Activated CD4-positive, alpha-beta memory T cell treated with anti-CD3 and anti-CD28 coated beads, Interleukin-2, amount 10 ng/mL, durations not matched to agents 7 days and 5 days (primary cell): ENCODE data around the gene DENND5B. TPM values are rescaled to one million over a fixed set of nuclear protein-coding genes. Genes with fewer than 3 reads are reported as not detected.

Source experiments
- CTCF ChIA-PET: fragments of 350-600 bp; sonication (Branson Sonifier 250); formaldehyde crosslinking; loops from one replicate; lab custom pipeline; 2021; ENCODE audit warnings: antibody characterized with exemption, inconsistent platforms; lab: Charles Lee
- POLR2A ChIA-PET: fragments of 350-600 bp; sonication (Branson Sonifier 250); formaldehyde crosslinking; loops from one replicate; lab custom pipeline; 2021; ENCODE audit warnings: antibody characterized with exemption; lab: Charles Lee
- DNase-seq: peaks from one replicate; pipeline ENCODE4 v3.0.0-alpha.2; 2020
- H3K27ac Mint-ChIP-seq: one replicate; pipeline ENCODE4 v1.8.0; 2021; ENCODE audit warnings: mild to moderate bottlenecking, mixed read lengths
- H3K27me3 Mint-ChIP-seq: one replicate; pipeline ENCODE4 v1.8.0; 2021; ENCODE audit warnings: mixed read lengths
- H3K36me3 Mint-ChIP-seq: one replicate; pipeline ENCODE4 v1.8.0; 2021; ENCODE audit warnings: low read depth, mixed read lengths
- H3K4me1 Mint-ChIP-seq: one replicate; pipeline ENCODE4 v1.8.0; 2021; ENCODE audit warnings: mixed read lengths
- H3K4me3 Mint-ChIP-seq: one replicate; pipeline ENCODE4 v1.8.0; 2021; ENCODE audit warnings: mild to moderate bottlenecking, mixed read lengths
- H3K9me3 Mint-ChIP-seq: one replicate; pipeline ENCODE4 v1.8.0; 2021; ENCODE audit warnings: mixed read lengths
- total RNA-seq, 2 experiments: library from RNA; stranded (reverse); gene quantifications; one replicate each; pipeline ENCODE4 v1.2.3, GENCODE V29; 2021

DENND5B gene
- total RNA-seq, 2 experiments from 2014 or later: 0.35 to 0.81 TPM

DNA sequence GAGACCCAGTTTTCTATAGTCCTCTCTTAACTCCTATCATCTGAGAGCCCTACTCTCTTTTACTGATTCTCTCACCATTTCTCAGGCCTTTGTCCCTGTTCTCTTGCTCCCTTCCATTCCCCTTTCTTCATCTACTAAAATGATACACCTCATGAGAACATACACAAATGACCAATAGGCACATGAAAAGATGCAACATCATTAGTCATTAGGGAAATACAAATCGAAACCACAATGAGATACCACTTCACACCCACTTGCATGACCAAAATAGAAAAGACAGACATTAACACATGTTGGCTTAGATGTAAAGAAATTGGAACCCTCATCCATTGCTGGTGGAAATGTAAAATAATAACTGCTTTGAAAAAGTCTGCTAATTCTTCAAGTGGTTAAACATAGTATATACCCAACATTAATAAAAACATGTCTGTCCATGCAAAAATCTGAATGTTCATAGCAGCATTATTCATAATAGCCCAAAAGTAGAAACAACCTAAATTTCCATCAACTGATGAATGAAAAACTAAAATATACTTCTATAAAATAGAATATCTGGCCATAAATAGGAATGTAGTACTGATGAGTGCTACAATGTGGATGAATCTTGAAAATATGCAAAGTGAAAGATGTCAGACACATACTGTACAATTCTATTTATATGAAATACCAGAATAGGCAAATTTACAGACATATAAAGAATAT lies 66.0 kb downstream of the DENND5B start:
- ChIA-PET POLR2A (no interaction called here), CTCF (no interaction called here)
- no peaks in the 10 kb centered on the region for H3K36me3 Mint-ChIP-seq
- DNase-seq: no peak
- peaks cover 2% of the 10 kb centered on the region for H3K4me1 Mint-ChIP-seq
- H3K9me3 Mint-ChIP-seq: no peaks in the 10 kb centered on the region
- no peak overlapping the region for H3K4me3 Mint-ChIP-seq
- H3K27me3 Mint-ChIP-seq: peaks cover 14% of the 10 kb centered on the region
- no peak overlapping the region for H3K27ac Mint-ChIP-seq

DNA sequence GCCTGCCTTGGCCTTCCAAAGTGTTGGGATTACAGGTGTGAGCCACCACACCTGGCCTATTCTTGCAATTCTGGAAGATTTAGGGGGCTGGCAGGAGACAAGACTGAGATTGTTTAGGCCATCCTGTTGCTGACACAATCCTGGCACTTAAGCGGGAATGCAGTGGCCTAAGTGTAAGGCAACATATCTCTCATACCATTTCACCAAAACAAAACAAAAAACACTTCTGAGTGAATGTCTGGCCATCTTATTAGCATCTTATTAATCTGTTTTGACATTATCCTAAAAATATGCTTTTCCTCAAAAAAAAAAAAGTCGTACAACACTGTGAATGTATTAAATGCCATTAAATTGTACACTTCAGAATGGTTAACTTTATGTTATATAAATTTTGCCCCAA lies 67.6 kb downstream of the DENND5B start:
- H3K27ac Mint-ChIP-seq: no peak overlapping the region
- H3K4me1 Mint-ChIP-seq: peaks cover 2% of the 10 kb centered on the region
- DNase-seq: no peak
- H3K4me3 Mint-ChIP-seq: no peak overlapping the region
- H3K36me3 Mint-ChIP-seq: no peaks in the 10 kb centered on the region
- CTCF ChIA-PET: no interaction called here
- no peaks in the 10 kb centered on the region for H3K9me3 Mint-ChIP-seq
- H3K27me3 Mint-ChIP-seq: peaks cover 17% of the 10 kb centered on the region
- POLR2A ChIA-PET: no interaction called here

DNA sequence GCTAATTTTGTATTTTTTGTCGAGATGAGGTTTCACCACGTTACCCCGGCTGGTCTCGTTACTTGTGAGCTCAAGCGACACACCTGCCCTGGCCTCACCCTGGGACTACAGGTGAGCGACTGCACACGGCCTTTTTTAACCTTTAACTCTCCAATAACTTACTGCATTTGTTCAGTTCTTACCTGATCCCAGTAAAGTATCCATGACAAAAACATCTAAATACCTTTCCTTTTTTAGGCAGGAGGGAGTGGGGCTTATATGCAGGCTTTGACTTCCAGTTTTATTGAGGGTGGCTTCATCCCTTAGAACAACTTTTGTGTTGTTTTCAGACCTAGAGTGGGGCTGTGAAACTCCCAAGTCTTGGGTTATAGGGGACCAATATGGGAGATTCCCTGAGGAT lies 68.3 kb downstream of the DENND5B start:
- CTCF ChIA-PET: no interaction called here
- Mint-ChIP-seq H3K27me3 (peaks cover 17% of the 10 kb centered on the region), H3K4me3 (no peak overlapping the region), H3K9me3 (no peaks in the 10 kb centered on the region), H3K36me3 (no peaks in the 10 kb centered on the region), H3K4me1 (peaks cover 2% of the 10 kb centered on the region), H3K27ac (no peak overlapping the region)
- POLR2A ChIA-PET: no interaction called here
- no peak for DNase-seq

DNA sequence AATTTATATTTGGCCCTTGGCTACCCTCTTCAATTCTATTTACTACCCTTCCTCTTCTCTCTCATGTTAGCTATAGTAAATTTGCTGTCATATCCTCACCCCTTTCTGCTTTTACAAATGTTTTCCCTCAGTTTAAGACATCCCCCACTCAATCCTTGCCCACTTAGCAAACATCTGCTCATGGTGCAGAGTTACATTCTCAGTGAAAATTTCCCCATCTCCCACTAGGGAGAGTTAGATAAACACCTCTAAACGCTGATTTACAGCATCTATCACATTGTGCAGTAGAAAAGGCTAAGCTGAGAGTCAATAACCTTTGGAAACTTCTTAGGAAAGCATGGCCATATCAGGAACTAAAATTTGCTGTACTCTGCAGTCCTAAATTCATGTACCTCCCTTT lies 69.0 kb downstream of the DENND5B start:
- H3K4me3 Mint-ChIP-seq: no peak overlapping the region
- ChIA-PET CTCF (no interaction called here), POLR2A (no interaction called here)
- H3K27ac Mint-ChIP-seq: no peak overlapping the region
- H3K27me3 Mint-ChIP-seq: peaks cover 18% of the 10 kb centered on the region
- no peaks in the 10 kb centered on the region for H3K9me3 Mint-ChIP-seq
- peaks cover 2% of the 10 kb centered on the region for H3K4me1 Mint-ChIP-seq
- DNase-seq: no peak
- H3K36me3 Mint-ChIP-seq: no peaks in the 10 kb centered on the region

DNA sequence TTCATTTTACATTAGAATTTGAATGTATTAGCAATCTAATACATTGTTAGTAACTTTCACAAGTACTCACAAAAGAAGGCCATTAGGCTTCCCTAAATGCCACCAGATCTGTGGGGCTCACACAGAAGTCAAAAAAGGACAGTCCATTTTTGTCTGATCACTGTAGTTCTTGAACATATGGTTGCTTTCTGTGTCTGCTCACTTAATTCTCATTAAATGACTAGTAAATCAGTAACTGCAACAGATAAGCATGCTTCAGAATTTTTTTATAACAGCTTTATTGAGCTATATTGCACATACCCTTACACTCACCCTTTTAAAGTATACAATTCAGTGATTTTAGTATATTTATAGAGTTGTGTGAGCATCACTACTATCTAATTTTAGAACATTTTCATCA lies 71.4 kb downstream of the DENND5B start:
- Mint-ChIP-seq H3K9me3 (no peaks in the 10 kb centered on the region), H3K27ac (no peak overlapping the region), H3K4me1 (no peaks in the 10 kb centered on the region), H3K36me3 (no peaks in the 10 kb centered on the region), H3K4me3 (no peak overlapping the region), H3K27me3 (peaks cover 12% of the 10 kb centered on the region)
- no peak for DNase-seq
- CTCF ChIA-PET: no interaction called here
- POLR2A ChIA-PET: no interaction called here

DNA sequence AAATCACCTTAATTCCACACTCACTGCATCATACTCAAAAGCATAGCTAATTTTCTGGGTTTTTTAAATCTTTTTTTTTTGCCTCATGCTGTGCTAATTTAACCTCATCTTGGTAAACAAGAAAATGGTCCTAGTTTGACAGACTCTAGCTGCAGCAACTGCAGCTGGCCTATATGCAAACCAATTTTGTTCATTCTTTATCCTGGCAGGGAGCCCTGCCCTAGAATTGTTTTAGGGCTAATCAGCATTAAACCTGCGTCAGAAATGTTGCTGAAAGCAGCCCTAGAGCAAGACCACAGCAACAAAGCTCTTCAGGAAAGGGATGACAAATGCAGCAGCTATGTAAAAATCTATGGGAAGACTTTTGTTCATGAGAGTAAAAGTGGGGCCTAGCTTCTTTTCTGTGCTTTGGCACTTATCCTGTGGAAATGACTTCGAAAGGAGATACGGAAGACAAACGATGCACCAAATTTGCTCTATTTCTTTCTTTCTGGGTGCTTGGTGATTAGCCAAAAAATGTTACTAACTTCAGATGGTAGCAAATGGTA lies 72.2 kb downstream of the DENND5B start:
- no peaks in the 10 kb centered on the region for H3K36me3 Mint-ChIP-seq
- H3K27me3 Mint-ChIP-seq: peaks cover 12% of the 10 kb centered on the region
- POLR2A ChIA-PET: no interaction called here
- no peaks in the 10 kb centered on the region for H3K9me3 Mint-ChIP-seq
- CTCF ChIA-PET: interaction anchor here (0.5 kb wide), 1 partner anchor 278 kb away, joined by 3 read pairs; no protein-coding TSS in a partner anchor
- no peak overlapping the region for H3K27ac Mint-ChIP-seq
- H3K4me1 Mint-ChIP-seq: no peaks in the 10 kb centered on the region
- H3K4me3 Mint-ChIP-seq: no peak overlapping the region
- no peak for DNase-seq

DNA sequence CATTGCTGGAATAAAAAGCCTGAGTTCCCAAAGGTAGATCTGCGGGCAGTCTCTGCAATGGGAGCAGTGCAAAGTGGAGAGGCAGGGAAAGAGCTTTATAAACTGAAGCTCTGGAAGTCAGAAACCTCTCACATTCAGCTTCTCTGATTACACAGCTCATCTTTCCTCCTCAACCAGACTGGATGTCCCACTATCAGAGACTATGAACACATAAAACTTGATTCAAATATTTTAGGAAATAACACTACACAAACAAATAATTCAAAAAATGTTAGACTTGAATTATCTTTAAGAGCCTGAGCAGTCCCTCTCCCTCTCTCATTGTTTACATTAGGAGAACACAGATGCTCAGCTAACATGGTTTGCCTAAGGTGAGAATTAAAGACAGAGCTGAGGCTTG lies 72.9 kb downstream of the DENND5B start:
- DNase-seq: no peak
- H3K4me1 Mint-ChIP-seq: no peaks in the 10 kb centered on the region
- CTCF ChIA-PET: interaction anchor here (0.6 kb wide), 1 partner anchor 532 kb away, joined by 3 read pairs; no protein-coding TSS in a partner anchor

DNA sequence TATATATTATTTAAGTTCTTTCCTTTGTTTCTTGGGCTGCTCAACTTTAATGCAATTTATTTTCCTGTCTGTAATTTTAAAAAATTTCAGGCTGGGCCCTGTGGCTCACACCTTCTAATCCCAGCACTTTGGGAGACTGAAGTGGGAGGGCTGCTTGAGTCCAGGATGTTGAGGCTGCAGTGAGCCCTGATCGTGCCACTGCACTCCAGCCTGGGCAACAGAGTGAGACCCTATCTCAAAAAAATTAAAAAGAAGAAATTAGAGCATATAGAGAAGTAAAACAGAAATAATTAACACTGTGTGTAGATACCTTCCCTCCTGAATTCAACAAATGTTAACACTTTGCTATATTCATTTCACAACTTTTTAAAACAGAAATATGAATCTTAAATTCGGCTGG lies 74.2 kb downstream of the DENND5B start:
- Mint-ChIP-seq H3K36me3 (no peaks in the 10 kb centered on the region), H3K27me3 (peaks cover 9% of the 10 kb centered on the region), H3K27ac (no peak overlapping the region), H3K9me3 (no peaks in the 10 kb centered on the region), H3K4me3 (no peak overlapping the region), H3K4me1 (no peaks in the 10 kb centered on the region)
- ChIA-PET CTCF (interaction anchor here (1.1 kb wide), 1 partner anchor 22 kb away, joined by 3 read pairs; no protein-coding TSS in a partner anchor), POLR2A (no interaction called here)
- DNase-seq: no peak

More for the DNA sequence above, 72.9 kb downstream of the DENND5B start:
- POLR2A ChIA-PET: no interaction called here
- no peak overlapping the region for H3K27ac Mint-ChIP-seq
- peaks cover 12% of the 10 kb centered on the region for H3K27me3 Mint-ChIP-seq
- H3K4me3 Mint-ChIP-seq: no peak overlapping the region
- H3K9me3 Mint-ChIP-seq: no peaks in the 10 kb centered on the region
- H3K36me3 Mint-ChIP-seq: no peaks in the 10 kb centered on the region

DNA sequence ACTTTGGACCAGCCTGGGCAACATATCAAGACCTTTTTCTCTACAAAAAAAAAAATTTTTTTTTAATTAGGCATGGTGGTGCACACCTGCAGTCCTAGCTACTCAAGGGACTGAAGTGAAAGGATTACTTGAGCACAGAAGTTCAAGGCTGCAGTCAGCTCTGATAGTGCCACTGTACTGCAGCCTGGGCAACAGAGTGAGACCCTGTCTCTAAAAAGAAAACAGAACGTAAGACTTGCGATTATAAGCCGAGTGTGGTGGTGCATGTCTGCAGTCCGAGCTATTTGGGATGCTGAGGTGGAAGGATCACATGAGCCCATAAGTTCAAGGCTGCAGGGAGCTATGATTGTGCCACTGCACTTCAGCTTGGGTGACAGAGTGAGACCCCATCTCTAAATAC lies 76.0 kb downstream of the DENND5B start:
- ChIA-PET CTCF (no interaction called here), POLR2A (no interaction called here)
- Mint-ChIP-seq H3K4me3 (no peak overlapping the region), H3K36me3 (no peaks in the 10 kb centered on the region), H3K27me3 (peaks cover 9% of the 10 kb centered on the region), H3K27ac (no peak overlapping the region), H3K4me1 (no peaks in the 10 kb centered on the region), H3K9me3 (no peaks in the 10 kb centered on the region)
- no peak for DNase-seq

DNA sequence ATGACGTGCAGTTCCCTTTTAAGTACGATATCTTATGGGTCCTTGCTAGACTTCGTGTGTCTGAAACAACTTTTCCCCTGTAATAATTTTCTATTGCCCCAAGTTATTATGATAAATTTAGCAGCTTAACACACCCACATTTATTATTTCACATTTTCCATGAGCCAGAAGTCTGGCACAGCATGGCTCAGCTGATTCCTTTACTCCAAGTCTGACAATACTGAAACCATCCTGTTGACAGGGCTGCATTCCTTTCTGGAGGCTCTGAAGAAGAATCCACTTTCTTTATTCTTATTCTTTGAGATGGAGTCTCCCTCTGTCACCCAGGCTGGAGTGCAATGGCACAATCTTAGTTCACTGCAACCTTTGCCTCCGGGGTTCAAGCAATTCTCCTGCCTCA lies 80.9 kb downstream of the DENND5B start:
- no peaks in the 10 kb centered on the region for H3K27me3 Mint-ChIP-seq
- H3K4me3 Mint-ChIP-seq: no peak overlapping the region
- POLR2A ChIA-PET: no interaction called here
- H3K36me3 Mint-ChIP-seq: no peaks in the 10 kb centered on the region
- CTCF ChIA-PET: no interaction called here
- no peak overlapping the region for H3K27ac Mint-ChIP-seq
- no peaks in the 10 kb centered on the region for H3K4me1 Mint-ChIP-seq
- H3K9me3 Mint-ChIP-seq: peaks cover 2% of the 10 kb centered on the region
- no peak for DNase-seq

DNA sequence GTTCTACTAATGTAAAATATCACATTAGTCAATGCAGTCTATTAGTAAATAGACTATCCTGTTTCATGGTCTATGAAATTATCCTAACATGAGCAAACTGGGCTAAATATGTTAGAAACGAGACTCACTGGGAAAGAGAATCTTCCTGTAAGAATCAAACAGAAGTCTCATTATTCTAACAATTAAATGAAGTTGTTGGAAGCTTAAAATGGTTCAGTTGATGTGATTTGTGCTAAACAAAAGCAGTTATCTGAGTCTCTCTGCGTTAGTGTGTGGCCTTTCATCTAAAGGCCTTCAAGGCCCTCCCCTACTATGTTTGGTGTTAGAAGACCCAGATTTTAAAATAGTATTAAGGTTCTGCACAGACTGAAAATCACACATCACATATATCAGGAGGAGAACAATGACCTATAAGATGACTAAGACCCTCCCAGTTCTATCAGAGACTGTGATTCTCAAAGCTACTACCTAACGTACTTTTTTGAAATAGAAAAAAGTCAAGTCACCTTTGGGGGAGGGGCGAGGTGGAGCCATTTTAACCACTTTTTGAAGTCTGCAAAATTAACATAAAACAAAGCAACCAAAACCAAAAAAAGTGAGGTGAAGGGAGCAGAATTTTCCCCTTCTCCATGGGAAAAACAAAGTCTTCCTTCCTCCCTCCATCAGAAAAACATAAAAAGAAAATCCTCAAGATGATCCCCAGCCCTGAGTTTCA lies 82.3 kb downstream of the DENND5B start:
- DNase-seq: no peak
- Mint-ChIP-seq H3K4me3 (no peak overlapping the region), H3K4me1 (no peaks in the 10 kb centered on the region), H3K27me3 (no peaks in the 10 kb centered on the region), H3K36me3 (no peaks in the 10 kb centered on the region), H3K27ac (no peak overlapping the region), H3K9me3 (peaks cover 2% of the 10 kb centered on the region)
- CTCF ChIA-PET: no interaction called here
- POLR2A ChIA-PET: no interaction called here

DNA sequence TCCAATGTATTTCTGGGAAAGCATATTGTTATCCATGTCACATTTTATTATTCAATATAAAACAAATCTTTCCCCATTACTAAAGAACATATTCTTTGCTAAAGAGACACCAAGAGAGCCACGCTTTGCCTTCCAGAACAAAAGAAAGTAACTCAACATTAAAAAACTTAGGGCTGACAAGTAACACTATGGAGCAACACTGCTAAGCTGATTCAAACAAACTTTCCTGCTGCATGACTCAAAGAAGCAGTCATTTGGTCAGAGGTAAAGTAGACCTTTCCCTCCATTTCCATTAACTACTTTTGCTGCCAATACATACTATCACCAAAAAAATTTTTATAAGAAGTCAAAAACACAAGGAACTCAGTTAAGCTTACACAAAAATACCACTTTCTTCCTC lies 83.0 kb downstream of the DENND5B start:
- no peak overlapping the region for H3K4me3 Mint-ChIP-seq
- H3K27ac Mint-ChIP-seq: no peak overlapping the region
- no peaks in the 10 kb centered on the region for H3K27me3 Mint-ChIP-seq
- no peaks in the 10 kb centered on the region for H3K4me1 Mint-ChIP-seq
- no peaks in the 10 kb centered on the region for H3K36me3 Mint-ChIP-seq
- DNase-seq: no peak
- CTCF ChIA-PET: no interaction called here
- peaks cover 2% of the 10 kb centered on the region for H3K9me3 Mint-ChIP-seq
- POLR2A ChIA-PET: interaction anchor here (0.5 kb wide), 1 partner anchor 118 kb away, joined by 4 read pairs; no protein-coding TSS in a partner anchor

DNA sequence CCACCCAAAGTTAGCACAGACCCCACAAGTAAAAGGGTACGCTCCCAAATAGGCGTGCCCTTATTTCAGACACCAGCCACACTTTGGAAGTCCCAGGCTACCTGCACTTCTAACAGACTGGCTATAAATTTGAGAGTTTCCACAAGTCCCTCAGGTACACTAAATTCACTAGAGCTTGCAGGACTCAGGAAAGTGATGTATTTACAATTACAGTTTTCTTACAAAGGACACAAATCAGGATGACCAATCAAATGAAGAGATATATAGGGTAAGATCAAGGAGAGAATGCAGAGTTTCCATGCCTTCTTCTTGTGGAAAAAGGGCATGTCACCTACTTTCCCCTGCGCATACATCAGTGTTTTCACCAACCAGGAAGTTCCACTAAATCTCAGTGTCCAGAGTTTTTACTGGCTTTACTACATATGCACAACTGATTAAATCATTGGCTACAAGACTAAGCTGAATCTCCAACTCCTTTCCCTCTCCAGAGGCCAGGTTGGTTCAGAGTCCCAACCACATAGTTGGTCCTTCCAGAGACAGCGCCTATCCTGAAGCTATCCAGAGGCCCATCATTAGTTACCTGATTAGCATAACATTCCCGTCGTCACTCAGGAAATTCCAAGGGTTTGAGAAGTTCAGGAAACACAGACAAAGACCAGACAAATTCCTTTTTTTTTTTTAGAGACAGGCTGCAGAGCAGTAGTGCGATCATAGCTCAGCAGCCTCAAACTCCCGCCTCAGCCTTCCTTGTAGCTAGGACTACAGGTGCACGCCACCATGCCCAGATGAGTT lies 84.2 kb downstream of the DENND5B start:
- Mint-ChIP-seq H3K36me3 (no peaks in the 10 kb centered on the region), H3K27ac (no peak overlapping the region), H3K9me3 (peaks cover 2% of the 10 kb centered on the region), H3K4me1 (no peaks in the 10 kb centered on the region), H3K4me3 (no peak overlapping the region), H3K27me3 (no peaks in the 10 kb centered on the region)
- POLR2A ChIA-PET: no interaction called here
- CTCF ChIA-PET: no interaction called here
- no peak for DNase-seq
